Activated CD4-positive, alpha-beta memory T cell treated with anti-CD3 and anti-CD28 coated beads, Interleukin-2, amount 10 ng/mL, durations not matched to agents 7 days and 5 days (primary cell): ENCODE results near the gene CROCC2. TPM values are rescaled to one million over a fixed set of nuclear protein-coding genes. Genes with fewer than 3 reads are reported as not detected.
A peak's percentile ranks its signal among the peaks of the same experiment; 100 is the strongest.

Experiments used
- CTCF ChIA-PET: fragments of 350-600 bp; sonication (Branson Sonifier 250); formaldehyde crosslinking; loops from one replicate; lab custom pipeline; 2021; ENCODE audit warnings: antibody characterized with exemption, inconsistent platforms; lab: Charles Lee
- POLR2A ChIA-PET: fragments of 350-600 bp; sonication (Branson Sonifier 250); formaldehyde crosslinking; loops from one replicate; lab custom pipeline; 2021; ENCODE audit warnings: antibody characterized with exemption; lab: Charles Lee
- DNase-seq: peaks from one replicate; pipeline ENCODE4 v3.0.0-alpha.2; 2020
- H3K27ac Mint-ChIP-seq: one replicate; pipeline ENCODE4 v1.8.0; 2021; ENCODE audit warnings: mild to moderate bottlenecking, mixed read lengths
- H3K27me3 Mint-ChIP-seq: one replicate; pipeline ENCODE4 v1.8.0; 2021; ENCODE audit warnings: mixed read lengths
- H3K36me3 Mint-ChIP-seq: one replicate; pipeline ENCODE4 v1.8.0; 2021; ENCODE audit warnings: low read depth, mixed read lengths
- H3K4me1 Mint-ChIP-seq: one replicate; pipeline ENCODE4 v1.8.0; 2021; ENCODE audit warnings: mixed read lengths
- H3K4me3 Mint-ChIP-seq: one replicate; pipeline ENCODE4 v1.8.0; 2021; ENCODE audit warnings: mild to moderate bottlenecking, mixed read lengths
- H3K9me3 Mint-ChIP-seq: one replicate; pipeline ENCODE4 v1.8.0; 2021; ENCODE audit warnings: mixed read lengths
- total RNA-seq, 2 experiments: library from RNA; stranded (reverse); gene quantifications; one replicate each; pipeline ENCODE4 v1.2.3, GENCODE V29; 2021

Gene CROCC2
- total RNA-seq, 2 experiments from 2014 or later = not detected

GRCh38 chr2:240956935-240957655 is 51.0 kb downstream of the CROCC2 start:
- Mint-ChIP-seq H3K27me3 (peaks cover 2% of the 10 kb centered on the region), H3K36me3 (no peaks in the 10 kb centered on the region), H3K9me3 (no peaks in the 10 kb centered on the region), H3K27ac (no peak overlapping the region), H3K4me1 (no peaks in the 10 kb centered on the region), H3K4me3 (no peak overlapping the region)
- DNase-seq = peak; percentile 8
- CTCF ChIA-PET = no interaction called here
- POLR2A ChIA-PET = no interaction called here

GRCh38 chr2:240957656-240958365 is 51.7 kb downstream of the CROCC2 start:
- DNase-seq = peak; percentile 9
- Mint-ChIP-seq H3K4me3 (no peak overlapping the region), H3K4me1 (no peaks in the 10 kb centered on the region), H3K27ac (no peak overlapping the region), H3K36me3 (no peaks in the 10 kb centered on the region), H3K27me3 (peaks cover 2% of the 10 kb centered on the region), H3K9me3 (no peaks in the 10 kb centered on the region)
- ChIA-PET POLR2A (no interaction called here), CTCF (no interaction called here)

- no peak overlapping the region for H3K27ac Mint-ChIP-seq
- POLR2A ChIA-PET = no interaction called here
- no peak overlapping the region for H3K4me3 Mint-ChIP-seq
- no peaks in the 10 kb centered on the region for H3K36me3 Mint-ChIP-seq
- H3K9me3 Mint-ChIP-seq = no peaks in the 10 kb centered on the region
- H3K27me3 Mint-ChIP-seq = peaks cover 2% of the 10 kb centered on the region
- peak; percentile 3 for DNase-seq
- CTCF ChIA-PET = no interaction called here
- H3K4me1 Mint-ChIP-seq = no peaks in the 10 kb centered on the region
Observed at GRCh38 chr2:240958366-240959213, 52.5 kb downstream of the CROCC2 start.

GRCh38 chr2:240959214-240959940 is 53.2 kb downstream of the CROCC2 start:
- H3K4me1 Mint-ChIP-seq = no peaks in the 10 kb centered on the region
- H3K27me3 Mint-ChIP-seq = no peaks in the 10 kb centered on the region

GRCh38 chr2:240959941-240960308 is 53.8 kb downstream of the CROCC2 start:
- no peak overlapping the region for H3K4me3 Mint-ChIP-seq
- H3K36me3 Mint-ChIP-seq = no peaks in the 10 kb centered on the region
- no peaks in the 10 kb centered on the region for H3K9me3 Mint-ChIP-seq
- POLR2A ChIA-PET = no interaction called here
- peak; percentile 10 for DNase-seq
- CTCF ChIA-PET = no interaction called here
- H3K4me1 Mint-ChIP-seq = no peaks in the 10 kb centered on the region
- no peak overlapping the region for H3K27ac Mint-ChIP-seq
- no peaks in the 10 kb centered on the region for H3K27me3 Mint-ChIP-seq

More at GRCh38 chr2:240959214-240959940, 53.2 kb downstream of the CROCC2 start:
- peak; percentile 12 for DNase-seq
- ChIA-PET CTCF (no interaction called here), POLR2A (no interaction called here)
- H3K36me3 Mint-ChIP-seq = no peaks in the 10 kb centered on the region
- no peak overlapping the region for H3K27ac Mint-ChIP-seq
- no peak overlapping the region for H3K4me3 Mint-ChIP-seq
- H3K9me3 Mint-ChIP-seq = no peaks in the 10 kb centered on the region

GRCh38 chr2:240960309-240960970 is 54.3 kb downstream of the CROCC2 start:
- no peak overlapping the region for H3K4me3 Mint-ChIP-seq

GRCh38 chr2:240960971-240961876 is 55.1 kb downstream of the CROCC2 start:
- DNase-seq = no peak

More at GRCh38 chr2:240960309-240960970, 54.3 kb downstream of the CROCC2 start:
- Mint-ChIP-seq H3K27ac (no peak overlapping the region), H3K36me3 (no peaks in the 10 kb centered on the region), H3K4me1 (no peaks in the 10 kb centered on the region), H3K27me3 (no peaks in the 10 kb centered on the region), H3K9me3 (no peaks in the 10 kb centered on the region)
- ChIA-PET POLR2A (no interaction called here), CTCF (no interaction called here)
- peak; percentile 11 for DNase-seq

GRCh38 chr2:240961910-240962299 is 55.8 kb downstream of the CROCC2 start:
- ChIA-PET POLR2A (no interaction called here), CTCF (no interaction called here)
- Mint-ChIP-seq H3K4me3 (no peak overlapping the region), H3K27me3 (no peaks in the 10 kb centered on the region), H3K9me3 (no peaks in the 10 kb centered on the region), H3K36me3 (no peaks in the 10 kb centered on the region), H3K27ac (no peak overlapping the region), H3K4me1 (no peaks in the 10 kb centered on the region)
- peak; percentile 3 for DNase-seq

More at GRCh38 chr2:240960971-240961876, 55.1 kb downstream of the CROCC2 start:
- no peaks in the 10 kb centered on the region for H3K9me3 Mint-ChIP-seq
- ChIA-PET CTCF (no interaction called here), POLR2A (no interaction called here)
- no peaks in the 10 kb centered on the region for H3K27me3 Mint-ChIP-seq
- no peaks in the 10 kb centered on the region for H3K4me1 Mint-ChIP-seq
- no peak overlapping the region for H3K27ac Mint-ChIP-seq
- no peaks in the 10 kb centered on the region for H3K36me3 Mint-ChIP-seq
- H3K4me3 Mint-ChIP-seq = no peak overlapping the region

- no peaks in the 10 kb centered on the region for H3K4me1 Mint-ChIP-seq
- no peaks in the 10 kb centered on the region for H3K36me3 Mint-ChIP-seq
- ChIA-PET CTCF (no interaction called here), POLR2A (no interaction called here)
- no peaks in the 10 kb centered on the region for H3K27me3 Mint-ChIP-seq
- H3K4me3 Mint-ChIP-seq = no peak overlapping the region
- H3K27ac Mint-ChIP-seq = no peak overlapping the region
- peak; percentile 13 for DNase-seq
- H3K9me3 Mint-ChIP-seq = no peaks in the 10 kb centered on the region
Observed at GRCh38 chr2:240962300-240963064, 56.3 kb downstream of the CROCC2 start.

GRCh38 chr2:240963065-240963867 is 57.1 kb downstream of the CROCC2 start:
- Mint-ChIP-seq H3K4me1 (no peaks in the 10 kb centered on the region), H3K27ac (no peak overlapping the region), H3K4me3 (no peak overlapping the region), H3K36me3 (no peaks in the 10 kb centered on the region), H3K27me3 (no peaks in the 10 kb centered on the region), H3K9me3 (no peaks in the 10 kb centered on the region)
- DNase-seq = peak; percentile 13
- POLR2A ChIA-PET = no interaction called here
- CTCF ChIA-PET = no interaction called here
